HCT116 (cell line): ENCODE measurements around the gene ABHD16B.

Experiments
- CTCF ChIP-seq, 3 experiments: fragments of 200-600 bp in 1 of 3; sonication (generic) in 1 of 3; IDR thresholded peaks in 2 of 3; conservative IDR thresholded peaks in 1 of 3; 2 replicates each; pipeline ENCODE4 v1.5.1; 2012 to 2017; ENCODE audit warnings: low read depth in 2 of 3, low read length in 2 of 3, antibody characterized with exemption in 1 of 3, borderline replicate concordance in 1 of 3, control low read depth in 1 of 3, mild to moderate bottlenecking in 1 of 3, mixed read lengths in 1 of 3, mixed run types in 1 of 3, moderate library complexity in 1 of 3; ENCODE audit not compliant: insufficient read depth in 1 of 3
- EGR1 ChIP-seq: IDR thresholded peaks from 2 replicates; pipeline ENCODE4 v1.6.1; 2012; ENCODE audit warnings: low read depth
- EZH2 ChIP-seq: fragments of 200-600 bp; sonication (generic); IDR thresholded peaks from 2 replicates; pipeline ENCODE4 v1.6.1; 2017; ENCODE audit warnings: antibody characterized with exemption, mixed run types
- EZH2phosphoT487 ChIP-seq: fragments of 200-600 bp; IDR thresholded peaks from 2 replicates; pipeline ENCODE4 v1.6.1; 2018; ENCODE audit warnings: antibody characterized with exemption, borderline replicate concordance
- FOSL1 ChIP-seq: IDR thresholded peaks from 2 replicates; pipeline ENCODE4 v1.6.1; 2012; ENCODE audit warnings: low read depth
- JUND ChIP-seq: IDR thresholded peaks from 2 replicates; pipeline ENCODE4 v1.6.1; 2012
- POLR2A ChIP-seq: IDR thresholded peaks from 2 replicates; pipeline ENCODE4 v1.7.0; 2011; ENCODE audit warnings: borderline replicate concordance; ENCODE audit not compliant: insufficient read depth, insufficient read length; ENCODE audit errors: extremely low read depth
- POLR2AphosphoS5 ChIP-seq: IDR thresholded peaks from 2 replicates; pipeline ENCODE4 v1.6.1; 2011; ENCODE audit warnings: mild to moderate bottlenecking, low read depth, low read length, moderate library complexity
- RAD21 ChIP-seq: IDR thresholded peaks from 2 replicates; pipeline ENCODE4 v1.6.1; 2012; ENCODE audit warnings: low read depth, mild to moderate bottlenecking
- SP1 ChIP-seq: IDR thresholded peaks from 2 replicates; pipeline ENCODE4 v1.6.1; 2012; ENCODE audit warnings: low read depth
- SRF ChIP-seq: IDR thresholded peaks from 2 replicates; pipeline ENCODE4 v1.6.1; 2012; ENCODE audit warnings: low read depth
- TCF7L2 ChIP-seq: IDR thresholded peaks from 2 replicates; pipeline ENCODE4 v1.7.0; 2011; ENCODE audit warnings: borderline replicate concordance, inconsistent platforms; ENCODE audit not compliant: insufficient read depth, insufficient read length; ENCODE audit errors: extremely low read depth
- ZFX ChIP-seq: fragments of 450-650 bp; IDR thresholded peaks from 2 replicates; pipeline ENCODE4 v1.6.1; 2017
- TF ChIP-seq, protein P1 (sequence below): IDR thresholded peaks from 2 replicates; pipeline ENCODE4 v1.6.1; 2012; ENCODE audit warnings: low read depth

- TF ChIP-seq POLR2A (no peak), CTCF (IDR thresholded peaks at IDR 0.05 in 2 of 3, conservative IDR thresholded peaks at IDR 0.05 in 1 of 3; ENCODE audit: borderline replicate concordance in 1 of 3, insufficient read depth in 1 of 3, low read depth in 2 of 3, low read length in 2 of 3) (no peak), POLR2AphosphoS5 (no peak), TCF7L2 (no peak), EGR1 (no peak), ZFX (no peak), FOSL1 (no peak), SRF (no peak), EZH2phosphoT487 (no peak), RAD21 (no peak), JUND (no peak), SP1 (no peak), EZH2 (no peak)
- TF ChIP-seq, protein P1, sequence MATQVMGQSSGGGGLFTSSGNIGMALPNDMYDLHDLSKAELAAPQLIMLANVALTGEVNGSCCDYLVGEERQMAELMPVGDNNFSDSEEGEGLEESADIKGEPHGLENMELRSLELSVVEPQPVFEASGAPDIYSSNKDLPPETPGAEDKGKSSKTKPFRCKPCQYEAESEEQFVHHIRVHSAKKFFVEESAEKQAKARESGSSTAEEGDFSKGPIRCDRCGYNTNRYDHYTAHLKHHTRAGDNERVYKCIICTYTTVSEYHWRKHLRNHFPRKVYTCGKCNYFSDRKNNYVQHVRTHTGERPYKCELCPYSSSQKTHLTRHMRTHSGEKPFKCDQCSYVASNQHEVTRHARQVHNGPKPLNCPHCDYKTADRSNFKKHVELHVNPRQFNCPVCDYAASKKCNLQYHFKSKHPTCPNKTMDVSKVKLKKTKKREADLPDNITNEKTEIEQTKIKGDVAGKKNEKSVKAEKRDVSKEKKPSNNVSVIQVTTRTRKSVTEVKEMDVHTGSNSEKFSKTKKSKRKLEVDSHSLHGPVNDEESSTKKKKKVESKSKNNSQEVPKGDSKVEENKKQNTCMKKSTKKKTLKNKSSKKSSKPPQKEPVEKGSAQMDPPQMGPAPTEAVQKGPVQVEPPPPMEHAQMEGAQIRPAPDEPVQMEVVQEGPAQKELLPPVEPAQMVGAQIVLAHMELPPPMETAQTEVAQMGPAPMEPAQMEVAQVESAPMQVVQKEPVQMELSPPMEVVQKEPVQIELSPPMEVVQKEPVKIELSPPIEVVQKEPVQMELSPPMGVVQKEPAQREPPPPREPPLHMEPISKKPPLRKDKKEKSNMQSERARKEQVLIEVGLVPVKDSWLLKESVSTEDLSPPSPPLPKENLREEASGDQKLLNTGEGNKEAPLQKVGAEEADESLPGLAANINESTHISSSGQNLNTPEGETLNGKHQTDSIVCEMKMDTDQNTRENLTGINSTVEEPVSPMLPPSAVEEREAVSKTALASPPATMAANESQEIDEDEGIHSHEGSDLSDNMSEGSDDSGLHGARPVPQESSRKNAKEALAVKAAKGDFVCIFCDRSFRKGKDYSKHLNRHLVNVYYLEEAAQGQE = no peak
Measured at GRCh38 chr20:63903796-63904561, 42.7 kb downstream of the ABHD16B start.
